GM13977 (cell line): ENCODE results near the gene POU2F2.

Experiments used
- DNase-seq: peaks from one replicate; pipeline ENCODE4 v3.0.0; 2012; ENCODE audit warnings: low spot score
- CTCF ChIP-seq: IDR thresholded peaks from 2 replicates; pipeline ENCODE4 v1.5.1; 2012; ENCODE audit warnings: mild to moderate bottlenecking, control low read depth; ENCODE audit not compliant: insufficient read depth; ENCODE audit errors: extremely low read depth, missing control alignments
- in situ Hi-C: fragments of 300-500 bp; cut with MboI; formaldehyde crosslinking; loops from one replicate; pipeline ENCODE4 v1.12.0; 2022; ENCODE audit warnings: low sequenced_read_pairs, low pct_unique_long_range_greater_than_20kb, mixed read lengths, inconsistent platforms; ENCODE audit not compliant: unreplicated experiment

The POU2F2 gene

GRCh38 chr19:42054205-42054604 is 78.0 kb downstream of the POU2F2 start:
- in situ Hi-C loops, result no loop called here
- no peak for DNase-seq
- TF ChIP-seq CTCF, result no peak

GRCh38 chr19:42053037-42053935 is 79.0 kb downstream of the POU2F2 start:
- in situ Hi-C loops, result no loop called here
- no peak for TF ChIP-seq CTCF
- DNase-seq, result no peak

GRCh38 chr19:42052241-42052863 is 79.9 kb downstream of the POU2F2 start:
- no peak for DNase-seq
- in situ Hi-C loops, result no loop called here
- TF ChIP-seq CTCF, result no peak

- DNase-seq, result no peak
- in situ Hi-C loops, result no loop called here
- no peak for TF ChIP-seq CTCF
These were observed 80.8 kb downstream of the POU2F2 start for GRCh38 chr19:42051166-42052115.

- in situ Hi-C loops, result no loop called here
- no peak for TF ChIP-seq CTCF
These were observed 83.3 kb downstream of the POU2F2 start for GRCh38 chr19:42048992-42049391.

GRCh38 chr19:42045575-42045974 is 86.7 kb downstream of the POU2F2 start:
- TF ChIP-seq CTCF, result no peak
- in situ Hi-C loops, result no loop called here
- DNase-seq, result no peak

More at GRCh38 chr19:42048992-42049391, 83.3 kb downstream of the POU2F2 start:
- no peak for DNase-seq
